Ramos (cell line): ENCODE results near the gene HMGXB3.
"Not testable (repeated sequence)": the region's sequence is repeated elsewhere in the genome, so short reads cannot be mapped to it uniquely, and the experiment has no call there.

ENCODE experiments used
- in situ Hi-C: fragments of 300-500 bp; cut with MboI; formaldehyde crosslinking; loops from one replicate; pipeline ENCODE4 v1.14.3; 2022; ENCODE audit warnings: low sequenced_read_pairs; ENCODE audit not compliant: unreplicated experiment

The HMGXB3 gene

GRCh38 chr5:150046031-150046430 is 45.5 kb downstream of the HMGXB3 start:
- in situ Hi-C loops: no loop called here

GRCh38 chr5:150050172-150050811 is 49.8 kb downstream of the HMGXB3 start:
- in situ Hi-C loops: not testable (repeated sequence)

- in situ Hi-C loops: no loop called here
Observed at GRCh38 chr5:150051657-150052195, 51.2 kb downstream of the HMGXB3 start.

GRCh38 chr5:150052226-150052955 is 51.9 kb downstream of the HMGXB3 start:
- in situ Hi-C loops: no loop called here

- in situ Hi-C loops: no loop called here
Observed at GRCh38 chr5:150052956-150053712, 52.6 kb downstream of the HMGXB3 start.

- in situ Hi-C loops: no loop called here
Observed at GRCh38 chr5:150053713-150054392, 53.3 kb downstream of the HMGXB3 start.

GRCh38 chr5:150054569-150054968 is 54.0 kb downstream of the HMGXB3 start:
- in situ Hi-C loops: no loop called here

GRCh38 chr5:150055326-150056074 is 55.0 kb downstream of the HMGXB3 start:
- in situ Hi-C loops: no loop called here

- in situ Hi-C loops: no loop called here
Observed at GRCh38 chr5:150056075-150056443, 55.5 kb downstream of the HMGXB3 start.

- in situ Hi-C loops: no loop called here
Observed at GRCh38 chr5:150057052-150057451, 56.5 kb downstream of the HMGXB3 start.

GRCh38 chr5:150057511-150057910 is 57.0 kb downstream of the HMGXB3 start:
- in situ Hi-C loops: no loop called here

- in situ Hi-C loops: no loop called here
Observed at GRCh38 chr5:150057996-150058395, 57.5 kb downstream of the HMGXB3 start.

- in situ Hi-C loops: no loop called here
Observed at GRCh38 chr5:150058480-150059126, 58.1 kb downstream of the HMGXB3 start.

- in situ Hi-C loops: no loop called here
Observed at GRCh38 chr5:150059623-150060022, 59.1 kb downstream of the HMGXB3 start.

GRCh38 chr5:150060471-150060870 is 59.9 kb downstream of the HMGXB3 start:
- in situ Hi-C loops: no loop called here

GRCh38 chr5:150061538-150061995 is 61.0 kb downstream of the HMGXB3 start:
- in situ Hi-C loops: no loop called here

GRCh38 chr5:150062216-150062922 is 61.8 kb downstream of the HMGXB3 start:
- in situ Hi-C loops: no loop called here

- in situ Hi-C loops: no loop called here
Observed at GRCh38 chr5:150063638-150064037, 63.1 kb downstream of the HMGXB3 start.
